Embryonic facial prominence (tissue), 1 donor: Measurements from ENCODE around the gene B3GNT4.
"Not testable (repeated sequence)": the region's sequence is repeated elsewhere in the genome, so short reads cannot be mapped to it uniquely, and the experiment has no call there.

ENCODE experiments used
- DNase-seq: peaks from one replicate; pipeline ENCODE4 v3.0.0-alpha.2; 2016; ENCODE audit errors: extremely low spot score

B3GNT4 gene

DNA sequence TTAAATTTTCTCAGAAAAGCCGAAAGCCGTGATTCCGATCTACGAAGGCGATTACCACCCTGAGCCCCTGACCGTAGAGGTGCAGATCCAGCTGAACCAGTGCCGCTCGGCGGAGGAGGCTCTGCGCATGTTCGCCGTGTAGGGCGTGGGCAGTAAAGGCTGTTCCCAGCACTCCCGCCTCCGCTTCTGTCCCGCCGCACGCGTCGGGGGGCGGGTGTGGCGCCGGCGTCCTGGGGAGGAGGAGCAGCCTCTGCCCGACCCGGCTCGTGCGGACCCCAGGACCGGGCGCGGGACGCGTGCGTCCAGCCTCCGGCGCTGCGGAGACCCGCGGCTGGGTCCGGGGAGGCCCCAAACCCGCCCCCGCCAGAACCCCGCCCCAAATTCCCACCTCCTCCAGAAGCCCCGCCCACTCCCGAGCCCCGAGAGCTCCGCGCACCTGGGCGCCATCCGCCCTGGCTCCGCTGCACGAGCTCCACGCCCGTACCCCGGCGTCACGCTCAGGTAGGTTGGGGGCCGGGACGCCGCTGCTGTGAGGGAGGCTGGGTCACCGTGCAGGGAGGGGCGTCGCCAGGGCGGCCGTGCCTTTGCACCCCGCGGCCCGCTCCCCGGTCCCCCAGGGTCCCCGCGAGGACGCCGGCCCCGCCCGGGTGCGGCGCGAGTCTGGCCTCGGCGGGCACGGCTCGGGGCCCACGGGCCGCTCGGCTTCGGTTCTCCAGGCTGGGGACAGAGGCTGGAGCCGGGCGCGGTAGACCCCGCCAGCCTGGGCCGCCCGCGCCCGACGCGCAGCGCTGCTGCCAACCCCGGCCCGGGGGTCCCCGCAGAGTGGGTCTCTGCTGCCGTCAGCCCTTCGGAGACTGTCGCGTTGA lies at the start of gene B3GNT4:
TSS of gene B3GNT4 (plus strand) at position 409 of the 866 bp plus-strand sequence. CDS start 910 bp downstream, outside the sequence.
- no peak for DNase-seq

DNA sequence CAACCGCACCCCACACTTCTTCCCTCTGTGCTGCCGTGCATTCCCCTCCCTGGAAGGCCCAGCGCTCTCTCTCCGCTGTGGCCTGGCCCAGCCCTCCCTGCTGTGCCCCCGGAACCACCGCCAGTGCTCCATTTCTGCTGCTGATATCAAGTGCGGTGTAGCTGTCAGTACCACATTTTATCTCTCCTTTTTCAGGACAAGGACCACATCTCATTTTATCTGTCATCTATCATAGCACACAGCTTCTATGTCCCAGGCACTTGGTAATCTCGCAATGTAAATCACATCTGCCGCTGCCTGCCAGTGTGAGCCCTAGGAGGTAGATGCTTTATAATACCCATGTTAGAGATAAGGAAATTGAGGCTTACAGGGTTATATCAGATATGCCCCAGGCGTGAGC lies 47.8 kb upstream of the B3GNT4 start:
- DNase-seq = no peak

DNA sequence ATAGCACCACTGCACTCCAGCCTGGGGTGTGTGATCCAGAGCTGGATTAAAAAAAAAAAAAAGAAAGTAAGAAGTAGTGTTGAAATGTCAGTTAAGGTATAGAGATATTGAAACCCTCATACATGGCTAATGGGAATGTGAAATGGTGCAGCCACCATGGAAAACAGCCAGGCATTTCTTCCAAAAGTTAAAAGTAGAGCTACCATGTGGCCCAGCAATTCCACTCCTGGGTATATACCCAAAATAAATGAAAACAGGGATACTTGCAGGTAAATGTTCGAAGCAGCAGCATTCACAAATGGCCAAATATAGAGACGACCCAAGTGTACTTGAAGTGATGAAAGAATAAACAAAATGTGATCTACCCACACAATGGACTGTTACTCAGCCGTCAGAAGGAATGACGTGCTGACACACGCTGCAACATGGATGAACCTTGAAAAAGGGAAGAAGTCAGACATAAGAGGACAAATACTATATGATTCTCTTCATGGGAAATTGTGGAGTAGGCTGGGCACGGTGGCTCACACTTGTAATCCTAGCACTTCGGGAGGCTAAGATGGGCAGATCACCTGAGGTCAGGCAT lies 44.7 kb upstream of the B3GNT4 start:
- DNase-seq = no peak

DNA sequence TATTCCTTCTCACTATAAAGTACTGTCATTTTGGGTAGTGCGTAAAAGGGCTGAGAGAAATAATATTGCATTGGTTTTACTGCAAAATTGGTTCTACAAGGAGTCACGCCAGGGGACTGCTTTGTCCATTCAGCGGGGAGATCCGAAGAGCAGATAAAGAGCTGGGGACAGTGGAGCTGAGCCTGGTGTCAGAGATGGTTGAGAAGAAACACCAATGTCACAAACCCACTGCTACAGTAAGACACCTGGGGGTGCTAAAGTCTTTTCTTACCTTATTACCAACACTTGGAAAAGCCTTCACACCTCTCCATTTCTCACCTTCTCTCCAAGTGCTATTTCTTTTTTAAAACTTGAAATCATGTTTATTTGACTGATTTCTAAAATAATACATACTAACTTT lies 43.6 kb upstream of the B3GNT4 start:
- DNase-seq = no peak

DNA sequence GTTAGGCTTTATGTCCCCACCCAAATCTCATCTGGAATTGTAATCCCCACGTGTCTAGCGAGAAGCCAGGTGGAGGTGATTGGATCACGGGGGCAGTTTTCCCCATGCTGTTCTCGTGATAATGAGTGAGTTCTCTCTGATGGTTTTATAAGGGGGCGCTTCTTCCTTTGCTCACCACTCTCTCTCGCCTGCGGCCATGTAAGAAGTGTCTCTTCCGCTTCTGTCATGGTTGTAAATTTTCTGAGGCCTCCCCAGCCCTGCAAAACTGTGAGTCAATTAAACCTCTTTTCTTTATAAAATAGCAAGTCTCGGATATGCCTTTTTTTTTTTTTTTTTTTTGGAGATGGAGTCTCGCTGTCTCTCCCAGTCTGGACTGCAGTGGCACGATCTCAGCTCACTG lies 42.7 kb upstream of the B3GNT4 start:
- DNase-seq = no peak

- no peak for DNase-seq
These were observed 41.8 kb upstream of the B3GNT4 start for GRCh38 chr12:122161682-122162081.

GRCh38 chr12:122162976-122163375 lies 40.5 kb upstream of the B3GNT4 start:
- no peak for DNase-seq

- DNase-seq = no peak
These were observed 36.8 kb upstream of the B3GNT4 start for GRCh38 chr12:122166422-122167349.

GRCh38 chr12:122167356-122167925 lies 36.1 kb upstream of the B3GNT4 start:
- no peak for DNase-seq

- DNase-seq = no peak
These were observed 35.0 kb upstream of the B3GNT4 start for GRCh38 chr12:122168492-122168891.

DNA sequence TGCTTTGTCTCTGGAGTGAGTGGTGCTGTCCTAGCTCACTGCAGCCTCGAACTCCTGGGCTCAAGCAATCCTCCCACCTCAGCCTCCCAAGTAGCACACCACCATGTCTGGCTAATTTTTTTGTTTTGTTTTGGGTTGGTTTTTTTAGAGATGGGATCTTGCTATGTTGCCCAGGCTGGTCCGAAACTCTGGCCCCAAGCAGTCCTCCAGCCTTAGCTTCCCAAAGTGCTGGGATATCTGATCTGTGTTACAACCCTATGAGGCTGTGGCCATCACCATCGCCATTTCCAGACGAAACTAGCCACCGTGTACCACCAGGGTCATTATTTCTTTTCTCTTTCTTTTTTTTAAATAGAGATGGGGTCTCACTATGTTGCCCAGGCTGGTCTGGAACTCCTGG lies 32.1 kb upstream of the B3GNT4 start:
- DNase-seq = no peak

DNA sequence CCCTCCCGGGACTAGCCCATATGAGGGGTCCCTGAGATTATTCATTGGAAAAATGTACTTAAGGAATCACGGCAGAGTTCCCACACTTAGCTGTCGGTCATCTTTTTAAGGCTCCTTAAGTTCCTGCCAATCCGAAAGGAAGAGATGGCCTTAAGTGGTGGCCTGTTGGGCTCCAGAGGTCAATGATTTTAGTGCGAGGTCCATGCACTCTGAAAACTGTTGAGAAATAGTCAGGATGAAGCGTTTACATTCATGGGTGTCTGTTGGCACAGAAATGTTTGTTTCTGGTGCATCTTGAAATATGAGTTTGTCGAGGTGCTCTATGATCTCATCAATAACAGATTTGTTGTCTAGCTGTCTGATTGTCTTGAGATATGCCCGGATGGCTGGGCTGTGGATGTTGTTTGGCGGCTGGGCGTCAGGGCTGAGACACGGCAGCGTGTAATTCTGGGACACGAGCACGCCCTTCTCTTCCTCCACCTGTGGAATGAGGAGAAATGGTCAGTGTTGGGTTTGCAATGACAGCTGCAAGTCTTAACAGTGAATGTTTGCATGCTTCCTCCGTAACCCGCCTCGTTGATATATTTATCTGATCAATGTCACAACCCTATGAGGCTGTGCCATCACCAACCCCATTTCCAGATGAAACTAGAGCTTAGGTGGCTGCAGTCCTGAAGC lies 31.1 kb upstream of the B3GNT4 start:
- no peak for DNase-seq

DNA sequence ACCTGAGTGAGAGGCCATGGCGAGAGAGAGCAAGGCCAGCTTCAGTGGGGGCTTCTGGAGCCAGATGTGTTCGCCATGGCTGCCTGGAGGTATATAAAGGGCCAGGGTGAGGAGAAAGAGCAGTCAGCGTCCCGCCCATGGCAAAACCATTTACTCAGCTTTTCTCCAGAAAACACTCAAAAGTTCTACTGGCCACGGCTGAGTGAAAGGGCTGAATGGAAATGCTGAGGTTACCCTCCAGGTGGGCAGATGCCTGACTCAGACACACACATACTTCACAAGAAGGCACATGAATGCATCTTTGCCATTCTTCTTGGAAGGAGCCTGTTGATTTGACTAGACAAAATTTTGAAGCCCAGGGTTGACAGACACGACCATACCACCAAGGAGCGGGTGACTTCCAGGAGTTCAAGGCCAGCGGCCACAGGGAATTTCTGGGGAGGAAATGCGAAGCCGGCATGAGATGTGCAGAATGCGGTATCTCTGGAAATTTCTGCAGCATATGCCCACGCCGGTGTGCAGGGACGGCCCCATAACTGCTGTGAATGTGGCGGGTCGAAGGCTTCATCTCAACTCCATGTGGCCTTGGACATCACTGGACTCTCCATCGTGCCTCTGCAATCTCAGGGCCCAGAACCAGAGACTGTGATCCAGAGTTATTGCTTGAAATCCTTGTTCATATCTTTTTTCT lies 29.2 kb upstream of the B3GNT4 start, which contains the start of gene IL31:
TSS of gene IL31 (minus strand) at position 67 of the 691 bp plus-strand sequence. CDS start at position 18, 49 bp downstream.
- no peak for DNase-seq

DNA sequence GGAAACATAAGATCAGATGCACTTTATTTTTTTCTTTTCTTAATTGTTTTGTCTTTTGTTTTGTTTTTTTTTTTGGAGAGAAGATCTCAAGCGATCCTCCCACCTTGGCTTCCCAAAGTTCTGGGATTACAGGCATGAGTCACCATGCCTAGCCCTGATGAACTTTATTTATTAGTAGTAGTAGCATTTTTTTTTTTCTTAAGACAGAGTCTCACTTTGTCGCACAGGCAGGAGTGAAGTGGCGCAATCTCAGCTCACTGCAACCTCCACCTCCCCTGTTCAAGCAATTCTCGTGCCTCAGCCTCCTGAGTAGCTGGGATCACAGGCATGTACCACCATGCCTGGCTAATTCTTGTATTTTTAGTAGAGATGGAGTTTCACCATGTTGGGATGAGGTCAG lies 27.0 kb upstream of the B3GNT4 start:
- not testable (repeated sequence) for DNase-seq

- no peak for DNase-seq
These were observed 20.5 kb upstream of the B3GNT4 start, which contains the start of gene LRRC43 for GRCh38 chr12:122182887-122183587. TSS of gene LRRC43 (plus strand) at chr12:122183123. CDS start at chr12:122183145, 22 bp downstream.

- DNase-seq = no peak
These were observed 19.9 kb upstream of the B3GNT4 start for GRCh38 chr12:122183588-122183940.

GRCh38 chr12:122184517-122184916 lies 19.0 kb upstream of the B3GNT4 start:
- no peak for DNase-seq

- DNase-seq = no peak
These were observed 18.4 kb upstream of the B3GNT4 start for GRCh38 chr12:122185079-122185478.

DNA sequence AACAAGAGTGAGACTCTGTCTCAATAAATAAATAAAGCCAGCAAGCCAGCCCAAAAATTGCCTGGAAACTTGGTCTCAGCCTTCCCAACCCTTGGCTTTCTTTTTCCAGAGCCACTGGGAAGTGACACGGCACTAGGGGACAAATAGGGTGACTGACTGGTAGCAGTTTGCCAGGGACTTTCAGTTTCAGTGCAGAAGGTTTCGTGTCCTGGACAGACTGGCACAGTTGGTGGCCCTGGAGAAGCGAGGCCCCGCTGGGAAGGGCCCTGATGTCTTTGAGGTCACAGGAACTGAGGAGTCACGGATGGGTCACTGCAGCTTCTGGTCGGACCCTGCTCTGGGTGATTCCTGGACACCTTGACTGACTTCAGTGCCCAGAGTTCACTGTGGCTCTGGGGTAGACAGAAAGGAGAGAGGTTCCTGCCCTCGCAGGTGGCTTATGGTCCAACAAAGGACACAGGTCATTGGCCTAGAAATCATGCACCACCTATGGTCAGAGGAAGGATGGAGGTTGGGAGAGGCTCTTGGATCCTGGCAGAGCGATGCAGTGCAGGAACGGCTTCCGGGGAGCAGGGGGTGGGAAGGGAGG lies 17.9 kb upstream of the B3GNT4 start:
- no peak for DNase-seq
